ENCODE data around the gene PRRT1. TPM values are rescaled to one million over a fixed set of nuclear protein-coding genes. Genes with fewer than 3 reads are reported as not detected.

Gene PRRT1
- total and polyA plus RNA-seq, 2 of the 4 experiments (the other 2 are of a cell fraction), result 0.99 TPM; not detected in 1

GRCh38 chr6:32108727-32109113, 43.0 kb downstream of the PRRT1 start:
- Histone ChIP-seq H4K91ac (ENCODE audit: insufficient read depth, low read depth, low read length) (no peak overlapping the region), H2BK120ac (ENCODE audit: low read depth, low read length) (peak overlapping the region; percentile 38; the same call in 1 of the 2 replicates), H2BK15ac (ENCODE audit: low read depth, low read length) (no peak overlapping the region), H3K4me2 (ENCODE audit: low read depth, low read length) (peak overlapping the region; percentile 25; the same call in 1 of the 2 replicates), H4K5ac (ENCODE audit: low read depth, low read length) (no peak overlapping the region; the same call in 1 of the 2 replicates), H4K8ac (ENCODE audit: low read depth in 2 of 2, low read length in 2 of 2) (no peak overlapping the region), H2BK5ac (ENCODE audit: low read depth, low read length, poor library complexity, severe bottlenecking) (no peak overlapping the region), H3K18ac (ENCODE audit: low read depth, low read length) (peak overlapping the region; percentile 28; the same call in 1 of the 2 replicates), H3K27me3 (ENCODE audit: control insufficient read depth, insufficient read depth, low read length) (peaks cover 27% of the 10 kb centered on the region), H3K27ac (ENCODE audit: insufficient read depth, low read length) (peak overlapping the region; percentile 83; the same call in 1 of the 2 replicates), H3K4ac (ENCODE audit: low read depth, low read length) (no peak overlapping the region; the same call in 1 of the 2 replicates), H3K9ac (ENCODE audit: low read depth, low read length) (no peak overlapping the region), H2AK5ac (ENCODE audit: low read depth, low read length) (peak overlapping the region; percentile 40; the same call in 1 of the 2 replicates), H3K4me1 (ENCODE audit: control insufficient read depth, insufficient read depth, low read length) (peaks cover 31% of the 10 kb centered on the region), H3K9me1 (ENCODE audit: insufficient read depth, low read length) (peaks cover 10% of the 10 kb centered on the region), H3K56ac (ENCODE audit: extremely low read depth, insufficient read depth, low read length) (no peak overlapping the region), H3K79me1 (ENCODE audit: low read depth in 1 of 2, low read length in 2 of 2) (peaks cover 0 to 7% of the 10 kb centered on the region in 2 experiments; a peak in 1 of 4 replicates), H3K9me3 (ENCODE audit: control insufficient read depth, insufficient read depth, low read length) (no peaks in the 10 kb centered on the region), H3K14ac (replicated peaks; ENCODE audit: low read depth, low read length) (no peak overlapping the region), H2AFZ (replicated peaks; ENCODE audit: low read length, poor library complexity) (no peak overlapping the region), H3K36me3 (ENCODE audit: control insufficient read depth, insufficient read depth, low read length) (peaks cover 3% of the 10 kb centered on the region; the same call in 1 of the 2 replicates), H4K20me1 (ENCODE audit: insufficient read depth, low read length) (peaks cover 2% of the 10 kb centered on the region; the same call in 1 of the 2 replicates), H2AK9ac (replicated peaks; ENCODE audit: low read depth, low read length, poor library complexity) (peak overlapping the region; percentile 56), H2BK20ac (ENCODE audit: low read depth, low read length) (no peak overlapping the region), H3K23ac (ENCODE audit: low read depth, low read length) (peak overlapping the region; percentile 34; the same call in 1 of the 2 replicates), H3K4me3 (ENCODE audit: insufficient read depth, low read depth, low read length) (no peak overlapping the region)
- TF ChIP-seq NFE2L2 (IDR thresholded peaks at IDR 0.05; ENCODE audit: low read depth, low read length), result no peak
- TF ChIP-seq BHLHE40 (IDR thresholded peaks at IDR 0.05; ENCODE audit: low read depth, low read length), result no peak
- TF ChIP-seq ELK1 (IDR thresholded peaks at IDR 0.05; ENCODE audit: borderline replicate concordance, low read depth, low read length), result no peak
- no peak for TF ChIP-seq CTCF (conservative IDR thresholded peaks at IDR 0.05; ENCODE audit: low read depth, low read length)
- 44% methylated on average over 4 of the region's 6 CpGs; no CpG with 5 or more reads in 1 of the 2 experiments for WGBS, 2 experiments (ENCODE audit: extremely low coverage in 2 of 2, insufficient read length in 1 of 2)
- in situ Hi-C loops (cut with MboI; ENCODE audit: low sequenced_read_pairs) (no loop called here), intact Hi-C loops (cut with micrococcal nuclease) (no loop called here), dilution Hi-C loops (cut with HindIII; ENCODE audit: low sequenced_read_pairs, unreplicated experiment) (no loop called here)
- BruUV-seq (replicated peaks), result no TSS peak
- ATAC-seq (ENCODE audit: low read depth), result peak; percentile 17
- POLR2A ChIA-PET (ENCODE audit: unreplicated experiment), result no interaction called here
- DNase-seq, result no peak
- CTCF ChIA-PET, result interaction anchor here (1.5 kb wide), 1 partner anchor 8 kb away, joined by 6 read pairs; no protein-coding TSS in a partner anchor

Data from IMR-90 (cell line).